Measurements from ENCODE around the gene PLXNB1. TPM values are rescaled to one million over a fixed set of nuclear protein-coding genes. Genes with fewer than 3 reads are reported as not detected.

Gene PLXNB1
- total and polyA plus RNA-seq, 5 donors, result 49.4 to 84.5 (median 52.7) TPM

Other genes starting within 250 kb of the PLXNB1 start
- gene CDC25A, start 241.7 kb downstream of the PLXNB1 start, total RNA-seq, result 1 to 10 TPM in 1 of 4 donors, under 1 TPM in 3; 0.71 to 1.0 (median 0.87) TPM
- 0.86 TPM for gene CDC25A, start 241.7 kb downstream of the PLXNB1 start, polyA plus RNA-seq
- gene CAMP, start 206.6 kb downstream of the PLXNB1 start, total RNA-seq, result 1 to 10 TPM in 1 of 4 donors, under 1 TPM in 3; 0.50 to 2.1 (median 0.73) TPM
- 1.8 TPM for gene CAMP, start 206.6 kb downstream of the PLXNB1 start, polyA plus RNA-seq
- gene ZNF589, start 189.0 kb downstream of the PLXNB1 start, total RNA-seq, result 10 to 100 TPM; 11.4 to 18.5 (median 15.0) TPM
- gene ZNF589, start 189.0 kb downstream of the PLXNB1 start, polyA plus RNA-seq, result 5.6 TPM
- gene NME6, start 128.7 kb downstream of the PLXNB1 start, total RNA-seq, result 10 to 100 TPM; 17.0 to 20.3 (median 19.1) TPM
- 11.6 TPM for gene NME6, start 128.7 kb downstream of the PLXNB1 start, polyA plus RNA-seq
- gene SPINK8, start 96.4 kb downstream of the PLXNB1 start, total RNA-seq, result not detected
- gene SPINK8, start 96.4 kb downstream of the PLXNB1 start, polyA plus RNA-seq, result not detected
- gene FBXW12, start 57.9 kb downstream of the PLXNB1 start, total RNA-seq, result not detected
- gene FBXW12, start 57.9 kb downstream of the PLXNB1 start, polyA plus RNA-seq, result not detected
- 10 to 100 TPM in 3 of 4 donors, 1 to 10 TPM in 1; 8.7 to 11.5 (median 11.1) TPM for gene CCDC51, start 10.0 kb upstream of the PLXNB1 start, total RNA-seq
- gene CCDC51, start 10.0 kb upstream of the PLXNB1 start, polyA plus RNA-seq, result 11.2 TPM
- 100 to 1,000 TPM; 187 to 270 (median 216) TPM for gene TMA7, start 10.2 kb upstream of the PLXNB1 start, total RNA-seq
- 526 TPM for gene TMA7, start 10.2 kb upstream of the PLXNB1 start, polyA plus RNA-seq
- gene ATRIP, start 16.7 kb upstream of the PLXNB1 start, total RNA-seq, result 1 to 10 TPM; 4.0 to 5.2 (median 4.3) TPM
- 3.5 TPM for gene ATRIP, start 16.7 kb upstream of the PLXNB1 start, polyA plus RNA-seq
- 10 to 100 TPM; 72.9 to 93.1 (median 76.2) TPM for gene SHISA5, start 74.1 kb upstream of the PLXNB1 start, total RNA-seq
- gene SHISA5, start 74.1 kb upstream of the PLXNB1 start, polyA plus RNA-seq, result 57.0 TPM
- 1 to 10 TPM; 1.9 to 2.7 (median 2.1) TPM for gene PFKFB4, start 126.7 kb upstream of the PLXNB1 start, total RNA-seq
- gene PFKFB4, start 126.7 kb upstream of the PLXNB1 start, polyA plus RNA-seq, result 0.75 TPM
- gene UCN2, start 133.7 kb upstream of the PLXNB1 start, total RNA-seq, result not detected
- 0.16 TPM for gene UCN2, start 133.7 kb upstream of the PLXNB1 start, polyA plus RNA-seq
- 10 to 100 TPM in 2 of 4 donors, 1 to 10 TPM in 2; 4.8 to 20.4 (median 10.6) TPM for gene COL7A1, start 165.2 kb upstream of the PLXNB1 start, total RNA-seq
- 8.7 TPM for gene COL7A1, start 165.2 kb upstream of the PLXNB1 start, polyA plus RNA-seq
- gene UQCRC1, start 179.6 kb upstream of the PLXNB1 start, total RNA-seq, result 100 to 1,000 TPM; 622 to 677 (median 648) TPM
- gene UQCRC1, start 179.6 kb upstream of the PLXNB1 start, polyA plus RNA-seq, result 865 TPM
- not detected for gene TMEM89, start 191.7 kb upstream of the PLXNB1 start, total RNA-seq
- gene TMEM89, start 191.7 kb upstream of the PLXNB1 start, polyA plus RNA-seq, result not detected
- gene SLC26A6, start 205.4 kb upstream of the PLXNB1 start, total RNA-seq, result 10 to 100 TPM in 3 of 4 donors, 1 to 10 TPM in 1; 8.6 to 15.4 (median 14.5) TPM
- gene SLC26A6, start 205.4 kb upstream of the PLXNB1 start, polyA plus RNA-seq, result 12.0 TPM
- under 1 TPM; 0.20 to 0.33 (median 0.27) TPM for gene CELSR3, start 232.8 kb upstream of the PLXNB1 start, total RNA-seq
- gene CELSR3, start 232.8 kb upstream of the PLXNB1 start, polyA plus RNA-seq, result 0.27 TPM

Measured in right cardiac atrium (tissue), 5 donors.